GM12878 (cell line): Measurements from ENCODE around the gene SCGN. TPM values are rescaled to one million over a fixed set of nuclear protein-coding genes. Genes with fewer than 3 reads are reported as not detected.

Experiments
- ATAC-seq: fragments of 200-7000 bp; cut with Tn5 transposase; 3 replicates; pipeline ENCODE4 v1.9.1; 2020; ENCODE audit warnings: mild to moderate bottlenecking, moderate library complexity
- BruUV-seq: library from RNA; stranded (reverse); fragments of 400-500 nt; replicated peaks from 2 replicates; lab custom pipeline; 2021; lab: Mats Ljungman, UMichigan
- CTCF ChIA-PET: fragments of 300-600 bp; sonication (Branson Sonifier 250); formaldehyde crosslinking; extraction: SDS; loops from one replicate; lab custom pipeline; 2021; ENCODE audit warnings: inconsistent platforms; lab: Yijun Ruan, JAX
- POLR2A ChIA-PET: fragments of 350-600 bp; formaldehyde crosslinking; extraction: SDS; loops from one replicate; lab custom pipeline; 2021; ENCODE audit warnings: inconsistent platforms; lab: Charles Lee
- RAD21 ChIA-PET: fragments of 300-600 bp; sonication (Branson Sonifier 250); formaldehyde crosslinking; loops from one replicate; lab custom pipeline; 2023; ENCODE audit warnings: antibody characterized with exemption; ENCODE audit not compliant: unreplicated experiment; lab: Charles Lee
- SMC1A ChIA-PET: fragments of 300-600 bp; sonication (Branson Sonifier 250); formaldehyde crosslinking; loops from one replicate; lab custom pipeline; 2023; ENCODE audit not compliant: unreplicated experiment, uncharacterized antibody; lab: Charles Lee
- DNase-seq: peaks from one replicate; pipeline ENCODE4 v3.0.0-alpha.2; 2011; ENCODE audit warnings: low read depth, low spot score
- FAIRE-seq: peaks from 3 replicates; lab custom pipeline; 2011; peaks lifted over from hg19 to GRCh38; lab: Jason Lieb, UNC
- H2AFZ ChIP-seq: 2 replicates; pipeline ENCODE4 v1.6.0; 2011; ENCODE audit warnings: low read depth, low read length, control low read depth; ENCODE audit not compliant: control insufficient read depth
- H3K27ac ChIP-seq: 2 replicates; pipeline ENCODE4 v1.5.1; 2011; ENCODE audit warnings: control low read depth; ENCODE audit not compliant: control insufficient read depth, insufficient read depth
- H3K27me3 ChIP-seq, 2 experiments: replicated peaks in 1 of 2; 2 replicates each; pipeline versions ENCODE4 v1.6.0 to v1.6.1; 2011; ENCODE audit warnings: low read length in 1 of 2; ENCODE audit not compliant: control insufficient read depth in 2 of 2, insufficient read depth in 2 of 2
- H3K36me3 ChIP-seq, 2 experiments: 2 replicates each; pipeline ENCODE4 v1.5.1; 2011; ENCODE audit warnings: low read length in 1 of 2; ENCODE audit not compliant: control insufficient read depth in 2 of 2, insufficient read depth in 2 of 2
- H3K4me1 ChIP-seq: 2 replicates; pipeline ENCODE4 v1.6.1; 2011; ENCODE audit warnings: mild to moderate bottlenecking, low read length, moderate library complexity, mixed read lengths; ENCODE audit not compliant: control insufficient read depth, insufficient read depth
- H3K4me2 ChIP-seq: 2 replicates; pipeline ENCODE4 v1.6.0; 2011; ENCODE audit warnings: control low read depth; ENCODE audit not compliant: control insufficient read depth, insufficient read depth
- H3K4me3 ChIP-seq: fragments of 200-600 bp; sonication (generic); 2 replicates; pipeline ENCODE4 v1.5.1; 2016
- H3K79me2 ChIP-seq: 2 replicates; pipeline ENCODE4 v1.6.0; 2011; ENCODE audit warnings: low read length; ENCODE audit not compliant: control insufficient read depth, insufficient read depth
- H3K9ac ChIP-seq: 2 replicates; pipeline ENCODE4 v1.8.0; 2011; ENCODE audit warnings: low read length, control low read depth, mixed read lengths; ENCODE audit not compliant: control insufficient read depth, insufficient read depth
- H3K9me3 ChIP-seq: replicated peaks from 3 replicates; pipeline ENCODE4 v1.5.1; 2011; ENCODE audit warnings: mild to moderate bottlenecking, low read length; ENCODE audit not compliant: control insufficient read depth, insufficient read depth
- H4K20me1 ChIP-seq: 2 replicates; pipeline ENCODE4 v1.6.0; 2011; ENCODE audit not compliant: control insufficient read depth, insufficient read depth
- BCL11A ChIP-seq: IDR thresholded peaks from 2 replicates; pipeline ENCODE4 v1.6.1; 2011; ENCODE audit warnings: low read depth, low read length
- CBX5 ChIP-seq: sonication (generic); IDR thresholded peaks from 2 replicates; pipeline ENCODE4 v1.6.1; 2016; ENCODE audit warnings: low read depth, moderate library complexity, mild to moderate bottlenecking, inconsistent platforms
- CEBPB ChIP-seq, 2 experiments: fragments of 150-350 bp in 1 of 2; IDR thresholded peaks; 2 replicates each; pipeline ENCODE4 v1.6.1; 2012 to 2014; ENCODE audit warnings: low read depth in 2 of 2, low read length in 2 of 2, borderline replicate concordance in 1 of 2, inconsistent platforms in 1 of 2
- CHD2 ChIP-seq: IDR thresholded peaks from 2 replicates; pipeline ENCODE4 v1.6.1; 2011; ENCODE audit warnings: low read depth, low read length, improper control_type of control experiment, borderline replicate concordance
- CREB1 ChIP-seq: IDR thresholded peaks from 2 replicates; pipeline ENCODE4 v1.6.1; 2012; ENCODE audit warnings: low read depth, mild to moderate bottlenecking, inconsistent platforms
- EED ChIP-seq: sonication (generic); IDR thresholded peaks from 2 replicates; pipeline ENCODE4 v1.6.1; 2016; ENCODE audit warnings: antibody characterized with exemption, low read depth
- EP300 ChIP-seq, 2 experiments: fragments of 150-350 bp in 1 of 2; IDR thresholded peaks; 2 replicates each; pipeline ENCODE4 v1.6.1; 2011 to 2012; ENCODE audit warnings: low read depth in 2 of 2, low read length in 2 of 2, borderline replicate concordance in 1 of 2, improper control_type of control experiment in 1 of 2, inconsistent platforms in 1 of 2; ENCODE audit not compliant: control insufficient read depth in 1 of 2
- FOXK2 ChIP-seq: fragments of 450-650 bp; IDR thresholded peaks from 2 replicates; pipeline ENCODE4 v1.6.1; 2017; ENCODE audit warnings: mild to moderate bottlenecking, moderate library complexity
- HCFC1 ChIP-seq: fragments of 150-350 bp; IDR thresholded peaks from 2 replicates; pipeline ENCODE4 v1.6.1; 2014; ENCODE audit warnings: low read length
- HDAC2 ChIP-seq: fragments of 200-600 bp; sonication (generic); IDR thresholded peaks from 2 replicates; pipeline ENCODE4 v1.6.1; 2017
- KDM1A ChIP-seq: fragments of 200-600 bp; sonication (generic); IDR thresholded peaks from 2 replicates; pipeline ENCODE4 v1.6.1; 2016; ENCODE audit warnings: borderline replicate concordance
- MTA2 ChIP-seq: fragments of 450-650 bp; IDR thresholded peaks from 2 replicates; pipeline ENCODE4 v1.6.1; 2016; ENCODE audit warnings: low read depth, mild to moderate bottlenecking, moderate library complexity
- NR2C1 ChIP-seq: fragments of 450-650 bp; IDR thresholded peaks from 2 replicates; pipeline ENCODE4 v1.6.1; 2017; ENCODE audit warnings: antibody characterized with exemption, mild to moderate bottlenecking, moderate library complexity
- RFX5 ChIP-seq: IDR thresholded peaks from 2 replicates; pipeline ENCODE4 v1.6.1; 2011; ENCODE audit warnings: low read depth, low read length, improper control_type of control experiment
- SIX5 ChIP-seq: IDR thresholded peaks from 2 replicates; pipeline ENCODE4 v1.6.1; 2011; ENCODE audit warnings: mild to moderate bottlenecking, low read depth, low read length, moderate library complexity; ENCODE audit not compliant: severe bottlenecking
- SMC3 ChIP-seq: IDR thresholded peaks from 2 replicates; pipeline ENCODE4 v1.6.1; 2011; ENCODE audit warnings: low read length, improper control_type of control experiment, borderline replicate concordance
- SPI1 ChIP-seq: IDR thresholded peaks from 2 replicates; pipeline ENCODE4 v1.6.1; 2011; ENCODE audit warnings: low read depth, mild to moderate bottlenecking, low read length, moderate library complexity, borderline replicate concordance; ENCODE audit not compliant: insufficient read depth
- STAT3 ChIP-seq: IDR thresholded peaks from 2 replicates; pipeline ENCODE4 v1.6.1; 2011; ENCODE audit warnings: low read depth, low read length, improper control_type of control experiment
- TCF12 ChIP-seq: IDR thresholded peaks from 2 replicates; pipeline ENCODE4 v1.6.1; 2011; ENCODE audit warnings: low read depth, mild to moderate bottlenecking, low read length
- WRNIP1 ChIP-seq: IDR thresholded peaks from 2 replicates; pipeline ENCODE4 v1.6.1; 2011; ENCODE audit warnings: low read depth, low read length, improper control_type of control experiment, borderline replicate concordance
- ZNF217 ChIP-seq: fragments of 450-650 bp; IDR thresholded peaks from 2 replicates; pipeline ENCODE4 v1.6.1; 2017; ENCODE audit warnings: antibody characterized with exemption, mild to moderate bottlenecking
- ZNF384 ChIP-seq: IDR thresholded peaks from 2 replicates; pipeline ENCODE4 v1.6.1; 2012; ENCODE audit warnings: low read depth, mild to moderate bottlenecking, low read length, improper control_type of control experiment, borderline replicate concordance
- ZSCAN29 ChIP-seq: fragments of 450-650 bp; IDR thresholded peaks from 2 replicates; pipeline ENCODE4 v1.6.1; 2017; ENCODE audit warnings: mild to moderate bottlenecking, moderate library complexity
- WGBS: methylation state at CpG from one replicate; pipeline ENCODE4 v1.1.6; 2016; ENCODE audit warnings: low lambda C conversion rate; ENCODE audit not compliant: insufficient replicate concordance, insufficient coverage; ENCODE audit errors: missing lambda C conversion rate; 5-methylcytosine and 5-hydroxymethylcytosine counted together
- in situ Hi-C: fragments of 300-500 bp; cut with MboI; formaldehyde crosslinking; loops from 9 replicates; pipeline ENCODE4 v1.14.3; 2018; ENCODE audit warnings: mixed read lengths
- intact Hi-C: fragments of 100-400 bp; cut with micrococcal nuclease; formaldehyde crosslinking; loops from one replicate; pipeline ENCODE4 v1.14.2; 2022; ENCODE audit not compliant: unreplicated experiment
- polyA plus RNA-seq, 11 experiments: library from polyadenylated mRNA; depleted of rRNA in 4 of 11; unstranded in 6 of 11; stranded (reverse) in 5 of 11; fragments of >200 nt; fragmentation: Nextera tagmentation in 4 of 11; fragmentation: Illumina TruSeq in 1 of 11; extraction: Ambion mirVana in 4 of 11; extraction: Trizol in 1 of 11; gene quantifications; 1 replicate in 1 of 11; 2 replicates in 10 of 11; pipeline versions ENCODE4 v1.2.1 to v1.2.3, GENCODE V29; 2011 to 2016; ENCODE audit warnings: inconsistent platforms in 2 of 11, missing spikeins in 2 of 11, low read depth in 1 of 11
- total RNA-seq, 4 experiments: library from RNA; depleted of rRNA in 3 of 4; stranded (reverse); fragments of >200 nt in 3 of 4; fragmentation: Illumina TruSeq in 1 of 4; extraction: Trizol in 1 of 4; gene quantifications; 2 replicates each; pipeline versions ENCODE4 v1.2.1 to v1.2.3, GENCODE V29; 2013 to 2021

Gene SCGN
- total and polyA plus RNA-seq, 10 of the 15 experiments (the other 5 are each of a cell fraction or from before 2014, with no cell fraction given): not detected

- TF ChIP-seq ZNF384 (peak; percentile 91), SIX5 (no peak), MTA2 (peak; percentile 81), CBX5 (no peak), TCF12 (no peak), HCFC1 (no peak), EP300 (IDR thresholded peaks at IDR 0.05; ENCODE audit: borderline replicate concordance in 1 of 2, control insufficient read depth in 1 of 2, low read depth in 2 of 2, low read length in 2 of 2) (0 out of 4 replicates have a peak, but pooled peaks of 1 of the 2 experiments have one; percentile 53), CREB1 (no peak), HDAC2 (no peak), STAT3 (no peak), EED (no peak), WRNIP1 (no peak), BCL11A (0 out of 2 replicates have a peak, but pooled peaks have one; percentile 42), RFX5 (no peak)
These were observed 34.0 kb upstream of the SCGN start (continued) for GRCh38 chr6:25617997-25618396.

DNA sequence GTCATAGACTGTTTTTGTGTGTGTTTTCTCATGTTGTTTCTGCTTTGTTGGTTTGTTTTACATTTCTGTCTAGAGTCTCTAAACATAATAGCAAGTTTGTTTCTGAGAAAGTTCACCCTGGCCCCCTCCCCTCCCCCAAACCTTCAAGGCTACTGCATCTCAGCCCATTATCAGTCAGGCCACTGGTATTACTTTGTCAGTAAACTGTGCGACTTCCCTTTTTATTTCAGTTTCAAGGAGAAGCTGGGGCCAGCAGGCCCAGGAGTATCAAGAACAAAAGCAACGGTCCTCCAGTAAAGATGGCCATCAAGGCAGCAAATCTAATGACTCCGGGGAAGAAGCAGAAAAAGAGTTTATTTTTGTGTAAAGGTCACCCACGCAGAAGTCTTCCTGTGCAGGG, 32.8 kb upstream of the SCGN start:
- FAIRE-seq: no peak
- ChIA-PET RAD21 (interaction anchor here (1.4 kb wide), 1 partner anchor 11 kb away, joined by 4 read pairs; no protein-coding TSS in a partner anchor), CTCF (interaction anchor here (2.2 kb wide), 1 partner anchor 17 kb away, joined by 10 read pairs; no protein-coding TSS in a partner anchor), POLR2A (no interaction called here), SMC1A (no interaction called here)
- Histone ChIP-seq H3K4me1 (no peaks in the 10 kb centered on the region), H3K27ac (no peak overlapping the region), H3K4me3 (no peak overlapping the region), H3K9ac (no peak overlapping the region), H3K4me2 (no peak overlapping the region), H2AFZ (no peak overlapping the region), H3K27me3 (no peaks in the 10 kb centered on the region), H4K20me1 (no peaks in the 10 kb centered on the region), H3K36me3 (no peaks in the 10 kb centered on the region), H3K79me2 (no peaks in the 10 kb centered on the region), H3K9me3 (no peaks in the 10 kb centered on the region)
- no peak for DNase-seq
- no peak for ATAC-seq
- TF ChIP-seq CHD2 (no peak), KDM1A (no peak), CEBPB (IDR thresholded peaks at IDR 0.05; ENCODE audit: borderline replicate concordance in 1 of 2, low read depth in 2 of 2, low read length in 2 of 2) (no peak), ZNF217 (no peak), SPI1 (no peak; the same call in 1 of the 2 replicates), SMC3 (no peak), FOXK2 (no peak), CREB1 (no peak), ZSCAN29 (no peak), NR2C1 (no peak)
- intact Hi-C loops: no loop called here
- in situ Hi-C loops: no loop called here
- WGBS: 14% methylated on average over 4 of the region's 4 CpGs
- BruUV-seq: no TSS peak
